A673 (cell line): ENCODE data around the gene ZBTB20. TPM values are rescaled to one million over a fixed set of nuclear protein-coding genes. Genes with fewer than 3 reads are reported as not detected.

Experiments used
- BruUV-seq: library from RNA; stranded (reverse); fragments of 400-500 nt; replicated peaks from 2 replicates; lab custom pipeline; 2021; lab: Mats Ljungman, UMichigan
- CTCF ChIA-PET: fragments of 300-600 bp; sonication (Branson Sonifier 250); formaldehyde crosslinking; loops from one replicate; lab custom pipeline; 2022; ENCODE audit warnings: antibody characterized with exemption; lab: Charles Lee
- POLR2A ChIA-PET: fragments of 300-600 bp; sonication (Branson Sonifier 250); formaldehyde crosslinking; loops from one replicate; lab custom pipeline; 2022; ENCODE audit warnings: antibody characterized with exemption; ENCODE audit not compliant: low non-redundant PET; lab: Charles Lee
- DNase-seq: peaks from one replicate; pipeline ENCODE4 v3.0.0-alpha.2; 2015; ENCODE audit warnings: low spot score
- H3K27ac ChIP-seq: fragments of 200-600 bp; sonication (generic); 2 replicates; pipeline ENCODE4 v1.5.1; 2016; ENCODE audit warnings: mixed run types, low read depth, mild to moderate bottlenecking, mixed read lengths, antibody characterized with exemption, low read length; ENCODE audit not compliant: poor library complexity, severe bottlenecking
- H3K27me3 ChIP-seq: fragments of 200-600 bp; sonication (generic); replicated peaks from 2 replicates; pipeline ENCODE4 v1.6.1; 2017; ENCODE audit warnings: mixed run types, low read depth, mild to moderate bottlenecking, mixed read lengths, antibody characterized with exemption, low read length; ENCODE audit not compliant: insufficient read depth, poor library complexity
- H3K36me3 ChIP-seq: fragments of 200-600 bp; sonication (generic); 2 replicates; pipeline ENCODE4 v1.6.1; 2016; ENCODE audit warnings: mixed run types, mild to moderate bottlenecking, mixed read lengths, antibody characterized with exemption, low read length; ENCODE audit not compliant: insufficient read depth, poor library complexity, severe bottlenecking
- H3K4me1 ChIP-seq: fragments of 200-600 bp; sonication (generic); 2 replicates; pipeline ENCODE4 v1.6.1; 2017; ENCODE audit warnings: mixed run types, mild to moderate bottlenecking, mixed read lengths, antibody characterized with exemption, low read length; ENCODE audit not compliant: insufficient read depth, poor library complexity, severe bottlenecking
- H3K4me3 ChIP-seq: fragments of 200-600 bp; sonication (generic); 2 replicates; pipeline ENCODE4 v1.5.1; 2016; ENCODE audit warnings: low read depth, mixed run types, mild to moderate bottlenecking, mixed read lengths, low read length; ENCODE audit not compliant: poor library complexity, severe bottlenecking
- H3K9me3 ChIP-seq: fragments of 200-600 bp; sonication (generic); 2 replicates; pipeline ENCODE4 v1.6.1; 2016; ENCODE audit warnings: mixed run types, low read depth, mild to moderate bottlenecking, mixed read lengths, antibody characterized with exemption, low read length; ENCODE audit not compliant: poor library complexity, severe bottlenecking
- CTCF ChIP-seq: fragments of 300-800, 200-600 bp; sonication (generic); conservative IDR thresholded peaks from 2 replicates; pipeline ENCODE4 v1.5.1; 2017; ENCODE audit warnings: low read depth, mild to moderate bottlenecking, antibody characterized with exemption, low read length, moderate library complexity, mixed read lengths
- EZH2 ChIP-seq: fragments of 200-600 bp; sonication (generic); IDR thresholded peaks from 2 replicates; pipeline ENCODE4 v1.6.1; 2017; ENCODE audit warnings: borderline replicate concordance, low read depth, mild to moderate bottlenecking, mixed read lengths, antibody characterized with exemption, low read length; ENCODE audit not compliant: poor library complexity, severe bottlenecking
- intact Hi-C: fragments of 100-400 bp; cut with micrococcal nuclease; formaldehyde crosslinking; loops from one replicate; pipeline ENCODE4 v1.10.0; 2022; ENCODE audit not compliant: unreplicated experiment
- total RNA-seq: library from RNA; stranded (reverse); gene quantifications from 2 replicates; pipeline ENCODE4 v1.2.3, GENCODE V29; 2021

ZBTB20 gene
- total RNA-seq, 1 experiment from 2014 or later = 13.5 TPM

GRCh38 chr3:115154611-115155010, 7.5 kb upstream of the ZBTB20 start:
- DNase-seq = no peak
- intact Hi-C loops = no loop called here
- Histone ChIP-seq H3K9me3 (no peaks in the 10 kb centered on the region), H3K27ac (no peak overlapping the region), H3K36me3 (no peaks in the 10 kb centered on the region), H3K4me1 (no peaks in the 10 kb centered on the region), H3K27me3 (no peaks in the 10 kb centered on the region), H3K4me3 (no peak overlapping the region)
- ChIA-PET POLR2A (no interaction called here), CTCF (no interaction called here)
- TF ChIP-seq EZH2 (no peak), CTCF (no peak)
- BruUV-seq = no TSS peak

- no peaks in the 10 kb centered on the region for H3K9me3 ChIP-seq
- intact Hi-C loops = no loop called here
- no peak for DNase-seq
- no peak overlapping the region for H3K4me3 ChIP-seq
- no peaks in the 10 kb centered on the region for H3K36me3 ChIP-seq
- TF ChIP-seq EZH2 = no peak
- no peak for TF ChIP-seq CTCF
- no peaks in the 10 kb centered on the region for H3K27me3 ChIP-seq
- BruUV-seq = no TSS peak
- no peak overlapping the region for H3K27ac ChIP-seq
- peaks cover 10% of the 10 kb centered on the region for H3K4me1 ChIP-seq
- CTCF ChIA-PET = no interaction called here
- POLR2A ChIA-PET = no interaction called here
Measured at GRCh38 chr3:115151921-115152320, 4.8 kb upstream of the ZBTB20 start.

GRCh38 chr3:115148142-115148790, 1.2 kb upstream of the ZBTB20 start:
- peak overlapping the region; percentile 95 for H3K27ac ChIP-seq

More at GRCh38 chr3:115148142-115148790, 1.2 kb upstream of the ZBTB20 start:
- TF ChIP-seq EZH2 = no peak
- TF ChIP-seq CTCF = no peak
- Histone ChIP-seq H3K9me3 (no peaks in the 10 kb centered on the region), H3K4me1 (peaks cover 14% of the 10 kb centered on the region), H3K27me3 (no peaks in the 10 kb centered on the region), H3K36me3 (no peaks in the 10 kb centered on the region), H3K4me3 (peak overlapping the region; percentile 85)
- ChIA-PET POLR2A (no interaction called here), CTCF (no interaction called here)
- TSS peak; percentile 92 for BruUV-seq
- intact Hi-C loops = no loop called here
- DNase-seq = no peak
